ENCODE data around the gene RDX.
"Not testable (repeated sequence)": the region's sequence is repeated elsewhere in the genome, so short reads cannot be mapped to it uniquely, and the experiment has no call there.

Gene RDX

DNA sequence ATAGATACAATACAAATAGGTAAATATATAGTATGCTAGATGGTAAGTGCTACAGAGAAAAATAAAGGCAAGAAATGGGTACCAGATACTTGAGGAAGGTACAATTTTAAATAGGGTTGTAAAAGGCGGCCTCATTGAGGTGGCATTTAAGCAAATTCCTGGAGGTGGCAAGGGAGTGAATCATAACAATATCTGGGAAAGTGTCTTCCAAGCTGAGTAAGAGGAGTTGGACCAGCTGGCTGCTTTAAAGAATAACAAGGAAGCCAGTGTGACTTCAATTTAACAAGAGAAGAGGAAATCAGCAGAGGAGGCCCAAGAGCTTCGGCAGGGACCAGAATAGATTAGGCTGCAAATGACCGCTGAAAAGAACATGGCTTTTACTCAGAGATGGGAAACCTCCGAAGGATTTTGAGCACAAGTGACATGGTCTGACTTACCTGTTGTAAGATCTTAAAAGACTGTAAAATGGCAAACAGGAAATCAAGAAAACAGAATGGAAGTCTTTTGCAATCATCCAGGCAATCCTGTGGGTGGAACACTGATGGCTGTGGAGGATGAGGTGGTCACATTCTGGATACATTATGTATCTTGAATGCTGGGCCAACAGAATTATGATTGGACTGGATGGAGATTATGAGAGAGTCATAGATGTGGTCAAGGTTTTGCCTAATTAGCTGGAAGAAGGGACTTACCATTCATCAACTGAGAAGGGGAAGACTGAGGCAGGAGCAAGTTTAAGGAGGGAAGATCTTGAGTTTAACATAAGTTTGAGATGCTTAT, 77.2 kb downstream of the RDX start:
- Histone ChIP-seq H3K4me3 (ENCODE audit: low read length) (no peak overlapping the region), H3K27ac (ENCODE audit: low read length) (no peak overlapping the region), H3K79me2 (ENCODE audit: low read length) (no peaks in the 10 kb centered on the region), H3K27me3 (replicated peaks; ENCODE audit: insufficient read depth, low read length) (no peaks in the 10 kb centered on the region), H4K20me1 (ENCODE audit: insufficient read depth, low read length) (no peaks in the 10 kb centered on the region), H3F3A (ENCODE audit: insufficient read depth, low read length) (no peaks in the 10 kb centered on the region), H3K9me2 (replicated peaks; ENCODE audit: insufficient read depth, low read length) (no peaks in the 10 kb centered on the region), H3K4me2 (ENCODE audit: low read depth, low read length) (no peak overlapping the region), H2AFZ (ENCODE audit: low read length) (no peak overlapping the region), H3K36me3 (replicated peaks; ENCODE audit: insufficient read depth, low read length) (no peaks in the 10 kb centered on the region), H3K9me3 (replicated peaks; ENCODE audit: insufficient read depth, low read length) (no peaks in the 10 kb centered on the region), H3K9ac (ENCODE audit: low read length) (no peak overlapping the region), H3K4me1 (ENCODE audit: low read length) (no peaks in the 10 kb centered on the region)
- TF ChIP-seq EZH2phosphoT487 (IDR thresholded peaks at IDR 0.05; ENCODE audit: low read length) (no peak), EZH2 (optimal IDR thresholded peaks at IDR 0.05; ENCODE audit: low read depth, low read length) (no peak)
- TF ChIP-seq, protein P1, sequence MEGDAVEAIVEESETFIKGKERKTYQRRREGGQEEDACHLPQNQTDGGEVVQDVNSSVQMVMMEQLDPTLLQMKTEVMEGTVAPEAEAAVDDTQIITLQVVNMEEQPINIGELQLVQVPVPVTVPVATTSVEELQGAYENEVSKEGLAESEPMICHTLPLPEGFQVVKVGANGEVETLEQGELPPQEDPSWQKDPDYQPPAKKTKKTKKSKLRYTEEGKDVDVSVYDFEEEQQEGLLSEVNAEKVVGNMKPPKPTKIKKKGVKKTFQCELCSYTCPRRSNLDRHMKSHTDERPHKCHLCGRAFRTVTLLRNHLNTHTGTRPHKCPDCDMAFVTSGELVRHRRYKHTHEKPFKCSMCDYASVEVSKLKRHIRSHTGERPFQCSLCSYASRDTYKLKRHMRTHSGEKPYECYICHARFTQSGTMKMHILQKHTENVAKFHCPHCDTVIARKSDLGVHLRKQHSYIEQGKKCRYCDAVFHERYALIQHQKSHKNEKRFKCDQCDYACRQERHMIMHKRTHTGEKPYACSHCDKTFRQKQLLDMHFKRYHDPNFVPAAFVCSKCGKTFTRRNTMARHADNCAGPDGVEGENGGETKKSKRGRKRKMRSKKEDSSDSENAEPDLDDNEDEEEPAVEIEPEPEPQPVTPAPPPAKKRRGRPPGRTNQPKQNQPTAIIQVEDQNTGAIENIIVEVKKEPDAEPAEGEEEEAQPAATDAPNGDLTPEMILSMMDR (IDR thresholded peaks at IDR 0.05; ENCODE audit: low read length), result no peak
- DNase-seq, result no peak

DNA sequence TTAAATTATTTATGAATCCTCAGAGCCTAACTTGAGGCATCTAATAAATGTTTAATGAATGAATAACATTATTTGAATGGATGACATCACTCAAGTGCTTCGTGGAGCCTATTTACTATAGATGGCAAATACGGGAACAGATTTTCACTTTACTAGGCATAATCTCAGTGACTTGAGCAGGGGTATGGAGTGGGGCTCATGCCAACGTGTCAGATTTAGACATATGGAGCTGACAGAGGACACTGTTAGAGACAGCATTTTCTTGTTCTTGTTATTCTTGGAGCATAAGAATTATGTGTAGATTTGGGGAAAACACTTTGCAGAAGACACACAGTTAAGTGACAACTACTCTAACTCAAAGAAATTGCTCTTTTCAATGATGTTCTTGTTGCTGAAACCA, 78.5 kb downstream of the RDX start:
- Histone ChIP-seq H3K36me3 (replicated peaks; ENCODE audit: insufficient read depth, low read length) (no peaks in the 10 kb centered on the region), H3K9me3 (replicated peaks; ENCODE audit: insufficient read depth, low read length) (no peaks in the 10 kb centered on the region), H3K9ac (ENCODE audit: low read length) (no peak overlapping the region), H3K79me2 (ENCODE audit: low read length) (no peaks in the 10 kb centered on the region), H4K20me1 (ENCODE audit: insufficient read depth, low read length) (no peaks in the 10 kb centered on the region), H3F3A (ENCODE audit: insufficient read depth, low read length) (no peaks in the 10 kb centered on the region), H3K4me1 (ENCODE audit: low read length) (no peaks in the 10 kb centered on the region), H3K9me2 (replicated peaks; ENCODE audit: insufficient read depth, low read length) (no peaks in the 10 kb centered on the region), H3K27me3 (replicated peaks; ENCODE audit: insufficient read depth, low read length) (no peaks in the 10 kb centered on the region), H3K4me2 (ENCODE audit: low read depth, low read length) (no peak overlapping the region), H2AFZ (ENCODE audit: low read length) (no peak overlapping the region), H3K4me3 (ENCODE audit: low read length) (no peak overlapping the region), H3K27ac (ENCODE audit: low read length) (no peak overlapping the region)
- no peak for TF ChIP-seq EZH2 (optimal IDR thresholded peaks at IDR 0.05; ENCODE audit: low read depth, low read length)
- TF ChIP-seq EZH2phosphoT487 (IDR thresholded peaks at IDR 0.05; ENCODE audit: low read length), result no peak
- TF ChIP-seq, protein P1 (IDR thresholded peaks at IDR 0.05; ENCODE audit: low read length), result no peak
- no peak for DNase-seq

GRCh38 chr11:110217223-110217877, 79.1 kb downstream of the RDX start:
- Histone ChIP-seq H3K9me3 (replicated peaks; ENCODE audit: insufficient read depth, low read length) (no peaks in the 10 kb centered on the region), H3K9ac (ENCODE audit: low read length) (no peak overlapping the region), H3K4me2 (ENCODE audit: low read depth, low read length) (no peak overlapping the region), H3K27ac (ENCODE audit: low read length) (no peak overlapping the region), H3K79me2 (ENCODE audit: low read length) (no peaks in the 10 kb centered on the region), H3K4me1 (ENCODE audit: low read length) (no peaks in the 10 kb centered on the region), H3K9me2 (replicated peaks; ENCODE audit: insufficient read depth, low read length) (no peaks in the 10 kb centered on the region), H3F3A (ENCODE audit: insufficient read depth, low read length) (no peaks in the 10 kb centered on the region), H2AFZ (ENCODE audit: low read length) (no peak overlapping the region), H4K20me1 (ENCODE audit: insufficient read depth, low read length) (no peaks in the 10 kb centered on the region), H3K4me3 (ENCODE audit: low read length) (no peak overlapping the region), H3K36me3 (replicated peaks; ENCODE audit: insufficient read depth, low read length) (no peaks in the 10 kb centered on the region), H3K27me3 (replicated peaks; ENCODE audit: insufficient read depth, low read length) (no peaks in the 10 kb centered on the region)
- TF ChIP-seq EZH2 (optimal IDR thresholded peaks at IDR 0.05; ENCODE audit: low read depth, low read length), result no peak
- TF ChIP-seq, protein P1 (IDR thresholded peaks at IDR 0.05; ENCODE audit: low read length), result no peak
- TF ChIP-seq EZH2phosphoT487 (IDR thresholded peaks at IDR 0.05; ENCODE audit: low read length), result no peak
- DNase-seq, result no peak

DNA sequence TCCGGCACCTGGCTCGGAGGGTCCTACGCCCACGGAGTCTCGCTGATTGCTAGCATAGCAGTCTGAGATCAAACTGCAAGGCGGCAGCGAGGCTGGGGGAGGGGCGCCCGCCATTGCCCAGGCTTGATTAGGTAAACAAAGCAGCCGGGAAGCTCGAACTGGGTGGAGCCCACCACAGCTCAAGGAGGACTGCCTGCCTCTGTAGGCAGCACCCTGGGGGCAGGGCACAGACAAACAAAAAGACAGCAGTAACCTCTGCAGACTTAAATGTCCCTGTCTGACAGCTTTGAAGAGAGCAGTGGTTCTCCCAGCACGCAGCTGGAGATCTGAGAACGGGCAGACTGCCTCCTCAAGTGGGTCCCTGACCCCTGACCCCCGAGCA, 87.1 kb downstream of the RDX start:
- not testable (repeated sequence) for H3K9me3 ChIP-seq (replicated peaks; ENCODE audit: insufficient read depth, low read length); H3K4me3 ChIP-seq (ENCODE audit: low read length); H3K27ac ChIP-seq (ENCODE audit: low read length); H3K4me1 ChIP-seq (ENCODE audit: low read length); H3K27me3 ChIP-seq (replicated peaks; ENCODE audit: insufficient read depth, low read length); DNase-seq; H2AFZ ChIP-seq (ENCODE audit: low read length); H3F3A ChIP-seq (ENCODE audit: insufficient read depth, low read length); H3K4me2 ChIP-seq (ENCODE audit: low read depth, low read length); H3K9ac ChIP-seq (ENCODE audit: low read length); H3K79me2 ChIP-seq (ENCODE audit: low read length); H3K9me2 ChIP-seq (replicated peaks; ENCODE audit: insufficient read depth, low read length); H4K20me1 ChIP-seq (ENCODE audit: insufficient read depth, low read length); H3K36me3 ChIP-seq (replicated peaks; ENCODE audit: insufficient read depth, low read length)

- not testable (repeated sequence) for H3K27me3 ChIP-seq (replicated peaks; ENCODE audit: insufficient read depth, low read length); H4K20me1 ChIP-seq (ENCODE audit: insufficient read depth, low read length); H3K27ac ChIP-seq (ENCODE audit: low read length); DNase-seq; H3K4me3 ChIP-seq (ENCODE audit: low read length); H3K36me3 ChIP-seq (replicated peaks; ENCODE audit: insufficient read depth, low read length); H3K4me1 ChIP-seq (ENCODE audit: low read length); H3F3A ChIP-seq (ENCODE audit: insufficient read depth, low read length); H3K79me2 ChIP-seq (ENCODE audit: low read length); H3K9me2 ChIP-seq (replicated peaks; ENCODE audit: insufficient read depth, low read length); H3K9ac ChIP-seq (ENCODE audit: low read length); H3K4me2 ChIP-seq (ENCODE audit: low read depth, low read length); H2AFZ ChIP-seq (ENCODE audit: low read length); H3K9me3 ChIP-seq (replicated peaks; ENCODE audit: insufficient read depth, low read length)
Observed at GRCh38 chr11:110208678-110209312, 87.6 kb downstream of the RDX start.
